Endothelial cell of umbilical vein (primary cell): ENCODE measurements around the gene SPAAR. TPM values are rescaled to one million over a fixed set of nuclear protein-coding genes. Genes with fewer than 3 reads are reported as not detected.
A peak's percentile ranks its signal among the peaks of the same experiment; 100 is the strongest.

Experiments
- BruUV-seq: library from RNA; stranded (reverse); fragments of 400-500 nt; replicated peaks from 2 replicates; lab custom pipeline; 2021; lab: Mats Ljungman, UMichigan
- CTCF ChIA-PET: fragments of 300-600, 350-600 bp; sonication (Branson Sonifier 250); formaldehyde crosslinking; loops from one replicate; lab custom pipeline; 2021; ENCODE audit warnings: antibody characterized with exemption, inconsistent platforms; lab: Charles Lee
- POLR2A ChIA-PET: fragments of 300-600, 350-600 bp; sonication (Branson Sonifier 250); formaldehyde crosslinking; loops from one replicate; lab custom pipeline; 2021; ENCODE audit warnings: antibody characterized with exemption, inconsistent platforms; lab: Charles Lee
- DNase-seq: peaks from one replicate; pipeline ENCODE4 v3.0.0-alpha.2; 2011; ENCODE audit warnings: low read depth, low spot score
- FAIRE-seq: peaks from 2 replicates; lab custom pipeline; 2011; peaks lifted over from hg19 to GRCh38; lab: Jason Lieb, UNC
- H2AFZ ChIP-seq: 2 replicates; pipeline ENCODE4 v1.6.0; 2012; ENCODE audit warnings: low read depth, low read length, control low read depth, inconsistent platforms
- H3K27ac ChIP-seq: 2 replicates; pipeline ENCODE4 v1.5.1; 2011; ENCODE audit warnings: low read depth, mild to moderate bottlenecking, control low read depth, low read length, moderate library complexity; ENCODE audit not compliant: insufficient read depth
- H3K27me3 ChIP-seq, 2 experiments: 2 replicates each; pipeline versions ENCODE4 v1.6.0 to v1.6.1; 2011; ENCODE audit warnings: low read length in 2 of 2, mixed read lengths in 1 of 2; ENCODE audit not compliant: control insufficient read depth in 2 of 2, insufficient read depth in 2 of 2
- H3K36me3 ChIP-seq, 2 experiments: 2 replicates in 1 of 2; 3 replicates in 1 of 2; pipeline ENCODE4 v1.5.1; 2011; ENCODE audit warnings: low read length in 2 of 2, mild to moderate bottlenecking in 1 of 2, moderate library complexity in 1 of 2; ENCODE audit not compliant: control insufficient read depth in 2 of 2, insufficient read depth in 2 of 2; ENCODE audit errors: extremely low read depth in 1 of 2
- H3K4me1 ChIP-seq: 3 replicates; pipeline ENCODE4 v1.5.1; 2011; ENCODE audit warnings: mild to moderate bottlenecking, low read length; ENCODE audit not compliant: control insufficient read depth, insufficient read depth; ENCODE audit errors: extremely low read depth
- H3K4me2 ChIP-seq: 2 replicates; pipeline ENCODE4 v1.6.1; 2011; ENCODE audit warnings: low read length, control low read depth, mixed read lengths; ENCODE audit not compliant: insufficient read depth
- H3K4me3 ChIP-seq, 3 experiments: fragments of 200-600 bp in 1 of 3; sonication (generic), shearing (Covaris generic) in 1 of 3; replicated peaks in 1 of 3; 2 replicates each; pipeline ENCODE4 v1.5.1; 2011 to 2016; ENCODE audit warnings: control low read depth in 3 of 3, low read length in 3 of 3, mild to moderate bottlenecking in 2 of 3, inconsistent platforms in 1 of 3, low read depth in 1 of 3, moderate library complexity in 1 of 3; ENCODE audit not compliant: insufficient read depth in 1 of 3
- H3K79me2 ChIP-seq: 2 replicates; pipeline ENCODE4 v1.6.0; 2012; ENCODE audit warnings: low read length, inconsistent platforms; ENCODE audit not compliant: control insufficient read depth, insufficient read depth
- H3K9ac ChIP-seq: replicated peaks from 2 replicates; pipeline ENCODE3; 2011; ENCODE audit warnings: low read length, control low read depth; ENCODE audit not compliant: insufficient read depth; ENCODE audit errors: extremely low read depth
- H3K9me1 ChIP-seq: replicated peaks from 3 replicates; pipeline ENCODE4 v1.6.0; 2011; ENCODE audit warnings: mild to moderate bottlenecking, low read length; ENCODE audit not compliant: control insufficient read depth, insufficient read depth; ENCODE audit errors: extremely low read depth
- H3K9me3 ChIP-seq: replicated peaks from 2 replicates; pipeline ENCODE4 v1.5.1; 2012; ENCODE audit warnings: low read length, inconsistent platforms; ENCODE audit not compliant: control insufficient read depth, insufficient read depth
- H4K20me1 ChIP-seq: replicated peaks from 2 replicates; pipeline ENCODE3; 2011; ENCODE audit warnings: mild to moderate bottlenecking, low read length; ENCODE audit not compliant: control insufficient read depth, insufficient read depth; ENCODE audit errors: extremely low read depth
- EZH2 ChIP-seq: IDR thresholded peaks from 2 replicates; pipeline ENCODE4 v1.6.1; 2012; ENCODE audit warnings: borderline replicate concordance, low read depth, mild to moderate bottlenecking, moderate library complexity, low read length, inconsistent platforms; ENCODE audit not compliant: severe bottlenecking
- FOS ChIP-seq: IDR thresholded peaks from 2 replicates; pipeline ENCODE4 v1.6.1; 2011; ENCODE audit warnings: mild to moderate bottlenecking, low read length, moderate library complexity, borderline replicate concordance; ENCODE audit not compliant: insufficient read depth
- GATA2 ChIP-seq: IDR thresholded peaks from 2 replicates; pipeline ENCODE4 v1.7.0; 2011; ENCODE audit warnings: low read depth, mild to moderate bottlenecking, moderate library complexity, mixed read lengths, low read length; ENCODE audit not compliant: insufficient read length, insufficient read depth
- JUN ChIP-seq: IDR thresholded peaks from 2 replicates; pipeline ENCODE4 v1.6.1; 2011; ENCODE audit warnings: borderline replicate concordance, low read depth; ENCODE audit not compliant: insufficient read length, insufficient read depth
- MYC ChIP-seq: IDR thresholded peaks from one replicate; pipeline ENCODE4 v1.6.1; 2011; ENCODE audit warnings: mild to moderate bottlenecking, low read depth, low read length
- dilution Hi-C: fragments of 300-500 bp; cut with MboI; formaldehyde crosslinking; loops from one replicate; pipeline ENCODE4 v1.15.0; 2019; ENCODE audit warnings: low sequenced_read_pairs; ENCODE audit not compliant: extremely low pct_ligation_motif_present
- intact Hi-C: fragments of 100-400 bp; cut with micrococcal nuclease; formaldehyde crosslinking; loops from one replicate; pipeline ENCODE4 v1.10.0; 2022
- polyA plus RNA-seq, 4 experiments: library from polyadenylated mRNA; depleted of rRNA in 3 of 4; stranded (reverse) in 3 of 4; unstranded in 1 of 4; fragments of >200 nt; gene quantifications; 2 replicates each; pipeline versions ENCODE4 v1.2.1 to v1.2.3, GENCODE V29; 2011 to 2012; ENCODE audit warnings: missing spikeins in 1 of 4
- total RNA-seq: library from RNA; stranded (reverse); gene quantifications from 2 replicates; pipeline ENCODE4 v1.2.3, GENCODE V29; 2021
- TF ChIP-seq, protein P1 (sequence below), 2 donors: IDR thresholded peaks; 1 replicate in 1 of 2; 2 replicates in 1 of 2; pipeline ENCODE4 v1.5.1; 2011; ENCODE audit warnings: low read length in 2 of 2, mild to moderate bottlenecking in 2 of 2, moderate library complexity in 2 of 2, control low read depth in 1 of 2, inconsistent platforms in 1 of 2, low read depth in 1 of 2; ENCODE audit not compliant: insufficient read depth in 1 of 2; ENCODE audit errors: extremely low read depth in 1 of 2

Gene SPAAR
- total and polyA plus RNA-seq, 2 donors (not counting 3 experiments of a cell fraction or from before 2014, with no cell fraction given): 20.8 to 24.8 TPM

DNA sequence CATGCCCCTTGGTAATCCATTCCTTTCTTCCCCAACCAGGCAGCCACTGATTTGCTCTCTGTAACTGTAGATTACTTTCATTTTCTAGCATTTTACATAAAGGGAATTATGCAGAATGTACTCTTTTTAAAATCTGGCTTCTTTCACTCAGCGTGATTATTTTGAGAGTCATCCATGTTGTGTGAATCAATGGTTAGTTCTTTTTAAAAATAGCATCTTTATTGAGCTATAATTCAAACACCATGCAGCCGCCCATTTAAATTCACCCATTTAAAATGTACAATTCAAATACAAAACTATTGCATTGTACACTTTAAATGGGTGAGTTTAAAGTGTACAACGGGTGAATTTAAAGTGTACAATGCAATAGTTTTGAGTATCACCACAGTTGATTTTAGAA lies 36.8 kb upstream of the SPAAR start:
- Histone ChIP-seq H3K4me2 (no peak overlapping the region), H3K27ac (no peak overlapping the region), H3K9me1 (no peaks in the 10 kb centered on the region), H2AFZ (no peak overlapping the region), H3K36me3 (no peaks in the 10 kb centered on the region), H3K4me1 (no peaks in the 10 kb centered on the region), H3K27me3 (peaks cover 4 to 14% of the 10 kb centered on the region in 2 experiments), H3K9me3 (no peaks in the 10 kb centered on the region), H3K79me2 (no peaks in the 10 kb centered on the region), H4K20me1 (no peaks in the 10 kb centered on the region), H3K4me3 (no peak overlapping the region), H3K9ac (no peak overlapping the region)
- dilution Hi-C loops (no loop called here), intact Hi-C loops (no loop called here)
- BruUV-seq: no TSS peak
- TF ChIP-seq, protein P1, sequence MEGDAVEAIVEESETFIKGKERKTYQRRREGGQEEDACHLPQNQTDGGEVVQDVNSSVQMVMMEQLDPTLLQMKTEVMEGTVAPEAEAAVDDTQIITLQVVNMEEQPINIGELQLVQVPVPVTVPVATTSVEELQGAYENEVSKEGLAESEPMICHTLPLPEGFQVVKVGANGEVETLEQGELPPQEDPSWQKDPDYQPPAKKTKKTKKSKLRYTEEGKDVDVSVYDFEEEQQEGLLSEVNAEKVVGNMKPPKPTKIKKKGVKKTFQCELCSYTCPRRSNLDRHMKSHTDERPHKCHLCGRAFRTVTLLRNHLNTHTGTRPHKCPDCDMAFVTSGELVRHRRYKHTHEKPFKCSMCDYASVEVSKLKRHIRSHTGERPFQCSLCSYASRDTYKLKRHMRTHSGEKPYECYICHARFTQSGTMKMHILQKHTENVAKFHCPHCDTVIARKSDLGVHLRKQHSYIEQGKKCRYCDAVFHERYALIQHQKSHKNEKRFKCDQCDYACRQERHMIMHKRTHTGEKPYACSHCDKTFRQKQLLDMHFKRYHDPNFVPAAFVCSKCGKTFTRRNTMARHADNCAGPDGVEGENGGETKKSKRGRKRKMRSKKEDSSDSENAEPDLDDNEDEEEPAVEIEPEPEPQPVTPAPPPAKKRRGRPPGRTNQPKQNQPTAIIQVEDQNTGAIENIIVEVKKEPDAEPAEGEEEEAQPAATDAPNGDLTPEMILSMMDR (IDR thresholded peaks at IDR 0.05; ENCODE audit: extremely low read depth in 1 of 2, insufficient read depth in 1 of 2, low read depth in 1 of 2, low read length in 2 of 2): no peak
- no peak for TF ChIP-seq JUN
- FAIRE-seq: no peak
- DNase-seq: no peak
- ChIA-PET POLR2A (no interaction called here), CTCF (interaction anchor here (1.2 to 3.0 kb wide), 3 partner anchors 10 to 46 kb away, joined by 3 to 13 read pairs (median 9); no protein-coding TSS in a partner anchor)

DNA sequence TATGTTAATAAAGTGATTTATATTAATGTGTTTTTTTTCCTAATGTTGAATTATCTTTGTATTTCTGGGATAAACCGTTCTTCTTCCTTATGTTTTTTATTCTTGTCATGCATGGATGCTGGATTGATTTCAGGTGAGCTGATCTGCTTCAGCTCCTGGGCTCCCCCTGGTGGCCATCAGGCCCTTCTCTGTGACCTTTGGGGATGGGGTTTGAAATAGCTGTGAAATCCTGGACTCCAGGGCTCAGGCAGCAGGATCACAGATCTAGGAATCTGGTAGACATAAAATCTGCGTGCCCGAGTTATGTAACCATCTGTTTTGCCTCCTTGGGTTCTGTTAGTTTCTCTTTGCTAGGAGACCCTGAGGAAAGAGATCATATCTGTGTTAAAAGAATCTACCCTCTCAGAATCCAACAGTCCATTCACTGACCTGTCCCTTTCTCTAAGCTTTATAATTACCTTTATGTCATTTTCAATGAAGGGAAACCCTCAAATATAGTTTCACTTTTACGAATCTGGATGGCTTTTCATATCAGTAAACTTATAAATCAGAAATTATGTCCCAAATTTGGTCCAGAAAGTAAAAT lies 26.9 kb upstream of the SPAAR start:
- no peaks in the 10 kb centered on the region for H3K36me3 ChIP-seq
- no peaks in the 10 kb centered on the region for H3K9me1 ChIP-seq
- no TSS peak for BruUV-seq
- dilution Hi-C loops: no loop called here
- peaks cover 3% of the 10 kb centered on the region for H4K20me1 ChIP-seq
- no peak overlapping the region for H3K4me3 ChIP-seq
- peaks cover 4 to 17% of the 10 kb centered on the region in 2 experiments for H3K27me3 ChIP-seq
- TF ChIP-seq EZH2 (no peak), GATA2 (no peak), FOS (no peak), MYC (no peak), JUN (no peak)
- TF ChIP-seq, protein P1 (IDR thresholded peaks at IDR 0.05; ENCODE audit: extremely low read depth in 1 of 2, insufficient read depth in 1 of 2, low read depth in 1 of 2, low read length in 2 of 2): peak; percentile 91 to 96
- intact Hi-C loops: loop anchor here (1.0 to 5.0 kb wide), 4 partner anchors 56 to 235 kb away; no protein-coding TSS in a partner anchor
- no peak overlapping the region for H3K9ac ChIP-seq
- ChIA-PET CTCF (interaction anchor here (0.6 to 3.0 kb wide), 76 partner anchors 9 to 433 kb away, joined by 3 to 212 read pairs (median 5); partner anchors contain the start of genes CREB3, FAM221B, GBA2 and HINT2), POLR2A (interaction anchor here (0.6 kb wide), 1 partner anchor 92 kb away, joined by 3 read pairs; no protein-coding TSS in a partner anchor)
- no peak overlapping the region for H2AFZ ChIP-seq
- DNase-seq (peak; percentile 75), FAIRE-seq (peak; percentile 82)
- H3K4me1 ChIP-seq: peaks cover 5% of the 10 kb centered on the region
- no peak overlapping the region for H3K4me2 ChIP-seq
- no peak overlapping the region for H3K27ac ChIP-seq
- no peaks in the 10 kb centered on the region for H3K9me3 ChIP-seq
- no peaks in the 10 kb centered on the region for H3K79me2 ChIP-seq
